NCI-H748 (cell line): ENCODE measurements around the gene MIPEP.

ENCODE experiments used
- DNase-seq: peaks from one replicate; lab custom pipeline; 2025; ENCODE audit not compliant: unreplicated experiment; lab: John Stamatoyannopoulos, UW

Gene MIPEP

DNA sequence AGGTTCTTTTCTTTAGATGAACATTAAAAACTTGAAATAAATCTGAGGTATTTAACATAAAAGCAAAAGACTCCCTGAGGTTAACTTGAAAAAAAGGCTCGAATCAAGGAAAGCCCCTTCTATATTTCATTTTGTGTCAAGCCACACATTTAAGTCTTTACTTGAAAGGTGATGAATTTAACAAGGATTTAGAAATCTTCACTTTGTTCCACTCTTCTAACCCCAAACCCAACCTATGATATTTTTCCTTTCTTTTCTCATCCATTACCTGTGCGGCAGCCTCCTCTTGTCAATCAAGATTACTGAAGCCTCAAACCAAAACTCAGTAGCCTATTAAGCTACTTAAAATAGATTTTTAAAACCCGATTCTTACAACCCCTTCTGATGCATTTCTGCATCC is 33.8 kb downstream of the MIPEP start:
- no peak for DNase-seq

- no peak for DNase-seq
These were observed 36.8 kb downstream of the MIPEP start for GRCh38 chr13:23852351-23852750.

GRCh38 chr13:23851106-23851505 is 38.1 kb downstream of the MIPEP start:
- no peak for DNase-seq

- no peak for DNase-seq
These were observed 39.1 kb downstream of the MIPEP start for GRCh38 chr13:23850134-23850533.

DNA sequence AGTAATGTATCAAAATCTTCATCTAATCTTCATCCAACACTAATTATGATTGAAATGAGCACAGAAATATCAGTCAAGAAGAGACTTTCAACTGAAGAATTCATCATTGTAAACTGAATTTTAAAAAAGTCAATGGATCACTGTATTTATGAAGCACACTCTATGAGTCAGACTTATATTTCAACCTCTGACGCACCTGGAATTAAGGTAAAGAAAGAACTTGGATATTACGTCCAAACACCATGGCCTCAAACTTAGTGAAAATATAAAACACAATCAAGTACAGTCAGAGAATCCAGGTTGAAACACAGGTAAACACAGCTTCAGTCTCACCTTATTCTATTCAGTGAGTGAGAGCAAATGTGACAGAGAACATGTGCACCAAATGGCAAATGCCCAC is 39.5 kb downstream of the MIPEP start:
- DNase-seq = no peak

DNA sequence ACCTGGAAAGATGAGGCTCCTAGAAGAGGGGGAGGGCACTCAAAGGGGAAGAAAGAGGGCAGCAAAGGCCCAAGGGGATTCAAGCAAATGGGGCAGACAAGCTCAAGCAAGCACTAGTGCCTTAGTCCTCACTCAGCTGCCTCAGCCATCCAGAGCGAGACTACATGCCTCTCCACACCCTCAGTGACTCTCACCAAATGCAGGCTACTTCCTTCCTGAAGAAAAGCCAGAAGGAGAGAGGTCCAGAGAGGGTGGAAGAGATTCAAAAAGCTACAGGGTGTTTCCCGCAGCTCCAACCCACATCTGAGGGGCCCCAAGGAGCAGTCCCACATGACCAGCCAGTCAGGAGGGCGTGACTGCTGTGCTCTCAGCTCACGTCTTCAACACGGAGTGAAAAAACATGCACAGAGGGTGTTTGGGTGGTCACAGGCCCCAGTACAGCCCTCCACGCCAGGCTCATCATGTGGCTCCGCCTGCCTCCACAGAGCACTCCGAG is 40.5 kb downstream of the MIPEP start:
- no peak for DNase-seq

GRCh38 chr13:23848019-23848418 is 41.2 kb downstream of the MIPEP start:
- no peak for DNase-seq

DNA sequence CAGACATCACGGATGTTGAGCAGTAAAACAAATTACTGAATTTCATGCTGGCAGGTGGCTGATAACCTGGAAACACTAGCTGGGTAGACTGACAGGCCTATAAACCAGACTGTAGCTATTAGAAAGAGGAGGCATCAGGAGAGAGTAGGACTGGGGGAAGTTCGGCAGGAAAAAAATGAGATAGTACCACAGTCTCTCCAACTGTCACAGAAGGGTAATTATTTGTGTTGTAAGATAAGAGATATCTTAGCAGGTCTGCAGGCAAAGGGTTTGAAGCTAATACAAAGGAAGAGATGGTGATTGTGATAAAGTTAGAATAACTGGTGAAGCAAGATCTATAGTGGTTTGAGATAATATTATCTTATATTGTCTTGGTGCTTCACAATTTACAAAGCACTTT is 41.7 kb downstream of the MIPEP start:
- no peak for DNase-seq

DNA sequence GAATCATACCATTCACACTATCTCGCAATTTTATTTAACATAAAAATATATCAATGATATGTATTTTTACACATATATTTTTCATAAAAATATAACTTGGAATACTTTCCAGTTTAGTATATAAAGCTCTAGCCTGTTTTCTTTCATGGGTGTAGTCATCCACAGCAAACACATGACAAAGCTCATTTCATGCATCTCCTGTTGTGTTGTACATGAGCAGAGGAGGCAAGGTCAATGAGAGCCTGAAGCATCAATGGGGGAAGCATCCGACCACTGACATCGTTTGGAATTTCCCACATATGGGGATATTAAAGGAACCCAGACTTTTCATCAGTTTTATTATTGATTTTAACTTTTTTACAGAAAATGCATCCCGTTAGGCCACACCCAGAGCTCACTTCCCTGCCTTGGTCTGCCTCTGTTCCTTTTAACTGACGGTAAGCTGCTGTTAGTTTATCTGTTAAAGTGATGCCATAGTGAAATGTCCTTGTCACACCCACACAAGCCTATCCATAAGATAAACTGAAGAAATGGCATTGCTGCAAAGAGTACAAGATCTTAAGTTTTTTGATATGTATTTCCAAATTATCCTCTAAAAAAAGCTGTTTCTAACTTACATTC is 44.0 kb downstream of the MIPEP start:
- DNase-seq = no peak

- DNase-seq = no peak
These were observed 45.1 kb downstream of the MIPEP start for GRCh38 chr13:23844132-23844531.

GRCh38 chr13:23843436-23843835 is 45.8 kb downstream of the MIPEP start:
- DNase-seq = no peak

DNA sequence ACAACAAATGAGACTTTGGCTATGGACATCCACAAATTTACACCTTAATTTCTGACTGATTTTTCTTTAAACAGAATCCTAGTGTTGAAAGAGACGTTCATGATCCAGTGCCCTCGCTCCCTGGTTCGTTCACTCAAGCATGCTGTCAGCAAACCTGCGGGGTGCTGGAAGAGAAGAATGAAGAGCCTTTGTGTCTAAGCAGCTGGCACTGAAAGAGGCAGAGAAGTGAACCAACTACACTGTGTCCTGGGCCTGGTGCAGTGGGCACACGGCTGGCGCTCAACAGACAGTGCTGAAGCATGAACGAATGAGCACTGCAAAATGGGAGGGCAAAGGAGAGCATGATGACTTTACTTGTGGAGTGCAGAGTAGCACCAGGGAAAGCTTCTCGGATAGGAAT is 46.8 kb downstream of the MIPEP start:
- DNase-seq = no peak

DNA sequence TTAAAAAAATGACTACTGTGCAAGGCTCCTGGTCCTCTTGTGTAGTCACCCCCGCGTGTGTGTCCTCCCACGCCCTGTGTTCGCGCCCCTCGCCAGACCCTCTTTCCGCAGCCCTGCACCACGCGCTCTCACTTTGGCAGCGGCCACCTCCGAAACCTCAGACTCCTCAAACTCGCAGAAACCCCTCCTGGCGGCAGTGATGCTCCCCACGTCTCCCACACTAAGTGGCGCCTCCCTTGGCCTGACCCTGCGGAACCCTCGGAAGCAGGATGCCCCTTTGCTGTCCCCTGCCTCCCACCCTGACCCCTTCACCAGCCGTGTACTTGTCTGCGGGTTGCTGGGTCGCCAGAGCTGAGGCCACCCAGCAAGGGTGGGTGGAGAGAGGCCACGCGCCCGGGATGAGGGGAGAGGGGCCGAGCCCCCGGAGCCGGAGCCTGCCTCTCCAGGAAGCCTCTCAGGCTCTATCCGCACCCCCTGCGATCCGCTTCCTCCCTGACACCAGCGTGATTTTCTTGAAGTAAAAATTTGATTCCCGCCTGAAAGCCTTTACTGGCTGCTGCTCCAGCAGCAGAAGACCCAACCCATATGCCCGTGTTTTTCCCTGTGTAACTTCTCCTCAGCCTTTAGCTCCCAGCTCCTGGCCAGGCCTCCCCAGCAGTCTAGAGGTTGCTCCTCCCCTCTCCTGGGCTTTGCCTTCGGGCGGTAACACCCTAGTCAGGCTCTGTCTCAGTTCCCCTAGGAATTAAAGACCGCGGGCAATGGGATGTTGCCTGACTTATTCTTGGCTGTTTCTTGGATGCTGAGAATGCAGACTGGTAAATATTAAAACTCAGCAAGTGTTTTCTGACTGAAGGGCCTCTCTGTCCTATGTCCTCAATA is 55.2 kb downstream of the MIPEP start:
- DNase-seq = no peak

DNA sequence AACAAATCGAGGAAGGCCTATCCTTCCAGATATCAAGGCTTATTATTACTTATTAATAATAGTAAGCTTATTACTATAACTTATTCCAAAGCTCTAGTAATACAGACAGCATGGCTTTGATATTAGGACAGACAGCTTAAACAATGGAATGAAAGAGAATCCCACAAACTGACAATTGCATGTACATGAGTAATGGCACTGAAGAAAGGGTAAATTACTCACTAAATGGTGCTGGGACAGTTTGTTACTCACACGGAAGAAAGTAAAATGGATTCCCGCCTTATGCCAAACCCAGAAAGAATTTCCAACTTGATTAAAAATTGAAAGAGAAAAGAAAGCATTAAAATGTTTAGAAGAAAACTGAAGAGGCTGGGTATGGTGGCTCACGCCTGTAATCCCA is 60.3 kb downstream of the MIPEP start:
- no peak for DNase-seq

GRCh38 chr13:23828086-23828485 is 61.1 kb downstream of the MIPEP start:
- DNase-seq = no peak

- DNase-seq = no peak
These were observed 64.0 kb downstream of the MIPEP start for GRCh38 chr13:23825179-23825578.

- DNase-seq = no peak
These were observed 64.8 kb downstream of the MIPEP start for GRCh38 chr13:23824371-23824770.

GRCh38 chr13:23822252-23822824 is 66.9 kb downstream of the MIPEP start:
- DNase-seq = peak; percentile 25

GRCh38 chr13:23820530-23820929 is 68.7 kb downstream of the MIPEP start:
- DNase-seq = no peak

- DNase-seq = no peak
These were observed 71.4 kb downstream of the MIPEP start for GRCh38 chr13:23817830-23818229.

GRCh38 chr13:23817136-23817535 is 72.1 kb downstream of the MIPEP start:
- DNase-seq = no peak

- no peak for DNase-seq
These were observed 75.6 kb downstream of the MIPEP start for GRCh38 chr13:23813635-23814034.
